WTC11 (cell line): ENCODE results near the gene CDK10. TPM values are rescaled to one million over a fixed set of nuclear protein-coding genes. Genes with fewer than 3 reads are reported as not detected.
"Not testable (repeated sequence)": the region's sequence is repeated elsewhere in the genome, so short reads cannot be mapped to it uniquely, and the experiment has no call there.

ENCODE experiments used
- ATAC-seq: fragments of 200-7000 bp; cut with Tn5 transposase; 2 replicates; pipeline ENCODE4 v1.10.0; 2021; ENCODE audit warnings: mild to moderate bottlenecking, moderate library complexity
- CTCF ChIA-PET: fragments of 300-600 bp; sonication (Branson Sonifier 250); formaldehyde crosslinking; loops from one replicate; lab custom pipeline; 2021; ENCODE audit warnings: antibody characterized with exemption; lab: Charles Lee
- POLR2A ChIA-PET: fragments of 350-600 bp; sonication (Branson Sonifier 250); formaldehyde crosslinking; loops from one replicate; lab custom pipeline; 2021; ENCODE audit warnings: antibody characterized with exemption; lab: Charles Lee
- DNase-seq: peaks from one replicate; pipeline ENCODE4 v3.0.0; 2021; ENCODE audit warnings: low spot score
- H3K27ac Mint-ChIP-seq: 2 replicates; pipeline ENCODE4 v1.8.0; 2021; ENCODE audit warnings: mixed read lengths
- H3K27me3 Mint-ChIP-seq: 2 replicates; pipeline ENCODE4 v1.8.0; 2021; ENCODE audit warnings: low read depth, mild to moderate bottlenecking, moderate library complexity, mixed read lengths
- H3K36me3 Mint-ChIP-seq: 2 replicates; pipeline ENCODE4 v1.8.0; 2021; ENCODE audit warnings: mixed read lengths
- H3K4me1 Mint-ChIP-seq: 2 replicates; pipeline ENCODE4 v1.8.0; 2022; ENCODE audit warnings: mixed read lengths
- H3K4me3 Mint-ChIP-seq: 2 replicates; pipeline ENCODE4 v1.8.0; 2021; ENCODE audit warnings: mild to moderate bottlenecking, moderate library complexity, mixed read lengths
- H3K9me3 Mint-ChIP-seq: 2 replicates; pipeline ENCODE4 v1.8.0; 2021; ENCODE audit warnings: mixed read lengths
- E2F5 ChIP-seq: sonication (generic); formaldehyde crosslinking; IDR thresholded peaks from 2 replicates; pipeline ENCODE4 v1.8.1; 2022; ENCODE audit warnings: mild to moderate bottlenecking, moderate library complexity, missing genetic modification reagents
- GABPB1 ChIP-seq: sonication (generic); formaldehyde crosslinking; IDR thresholded peaks from 2 replicates; pipeline ENCODE4 v1.8.1; 2023; ENCODE audit warnings: mild to moderate bottlenecking, missing genetic modification reagents
- IRF2 ChIP-seq: sonication (generic); formaldehyde crosslinking; IDR thresholded peaks from 2 replicates; pipeline ENCODE4 v1.8.0; 2022; ENCODE audit warnings: low read depth, missing genetic modification reagents, borderline replicate concordance
- JAZF1 ChIP-seq: fragments of 250-450 bp; sonication (Bioruptor Pico); IDR thresholded peaks from 2 replicates; pipeline ENCODE4 v1.9.0; 2021; ENCODE audit warnings: moderate library complexity, mild to moderate bottlenecking, inconsistent platforms
- JUN ChIP-seq: sonication (generic); formaldehyde crosslinking; IDR thresholded peaks from 2 replicates; pipeline ENCODE4 v1.8.0; 2023; ENCODE audit warnings: mild to moderate bottlenecking, missing genetic modification reagents
- MYBL2 ChIP-seq: sonication (generic); formaldehyde crosslinking; IDR thresholded peaks from 2 replicates; pipeline ENCODE4 v1.8.1; 2023; ENCODE audit warnings: mild to moderate bottlenecking, moderate library complexity, missing genetic modification reagents
- NFYB ChIP-seq: sonication (generic); formaldehyde crosslinking; conservative IDR thresholded peaks from 2 replicates; pipeline ENCODE4 v1.8.0; 2022; ENCODE audit warnings: low read depth, missing genetic modification reagents
- NR2C2 ChIP-seq: sonication (generic); formaldehyde crosslinking; IDR thresholded peaks from 2 replicates; pipeline ENCODE4 v1.8.0; 2022; ENCODE audit warnings: mild to moderate bottlenecking, missing genetic modification reagents
- ZNF121 ChIP-seq: sonication (generic); formaldehyde crosslinking; IDR thresholded peaks from 2 replicates; pipeline ENCODE4 v1.8.0; 2023; ENCODE audit warnings: missing genetic modification reagents
- ZNF232 ChIP-seq: sonication (generic); formaldehyde crosslinking; IDR thresholded peaks from 2 replicates; pipeline ENCODE4 v1.8.0; 2022; ENCODE audit warnings: mild to moderate bottlenecking, missing genetic modification reagents
- ZNF416 ChIP-seq: fragments of 250-450 bp; sonication (Bioruptor Pico); IDR thresholded peaks from 2 replicates; pipeline ENCODE4 v1.9.0; 2021; ENCODE audit warnings: mild to moderate bottlenecking, inconsistent platforms
- total RNA-seq: library from RNA; stranded (reverse); gene quantifications from 3 replicates; pipeline ENCODE4 v1.2.3, GENCODE V29; 2021
- TF ChIP-seq, protein P1 (sequence below): sonication (generic); formaldehyde crosslinking; IDR thresholded peaks from 2 replicates; pipeline ENCODE4 v1.8.1; 2023; ENCODE audit warnings: mild to moderate bottlenecking, missing genetic modification reagents

Gene CDK10
- total RNA-seq, 1 experiment from 2014 or later = 102 TPM

GRCh38 chr16:89688395-89688794 is 1.9 kb downstream of the CDK10 start:
- POLR2A ChIA-PET = interaction anchor here (0.7 kb wide), 2 partner anchors 419 to 922 kb away, joined by 3 to 11 read pairs; no protein-coding TSS in a partner anchor
- Mint-ChIP-seq H3K4me1 (peaks cover 7% of the 10 kb centered on the region), H3K4me3 (peak overlapping the region; percentile 85; the same call in 1 of the 2 replicates), H3K9me3 (peaks cover 21% of the 10 kb centered on the region), H3K27me3 (peaks cover 3% of the 10 kb centered on the region; the same call in 1 of the 2 replicates), H3K36me3 (peaks cover 53% of the 10 kb centered on the region), H3K27ac (no peak overlapping the region)
- TF ChIP-seq JUN = no peak
- no peak for TF ChIP-seq IRF2
- TF ChIP-seq GABPB1 (CRISPR knock-in tag) = 0 out of 2 replicates have a peak, but pooled peaks have one; percentile 16
- ATAC-seq (no peak), DNase-seq (no peak)
- CTCF ChIA-PET = interaction anchor here (0.7 kb wide), 1 partner anchor 18 kb away, joined by 3 read pairs; no protein-coding TSS in a partner anchor

GRCh38 chr16:89689142-89689541 is 2.7 kb downstream of the CDK10 start:
- peaks cover 14% of the 10 kb centered on the region for H3K9me3 Mint-ChIP-seq
- peaks cover 3% of the 10 kb centered on the region; the same call in 1 of the 2 replicates for H3K27me3 Mint-ChIP-seq
- DNase-seq = no peak
- no peak overlapping the region for H3K27ac Mint-ChIP-seq
- no peak for ATAC-seq
- H3K36me3 Mint-ChIP-seq = peaks cover 52% of the 10 kb centered on the region
- ChIA-PET POLR2A (no interaction called here), CTCF (no interaction called here)
- no peak overlapping the region for H3K4me3 Mint-ChIP-seq
- no peak for TF ChIP-seq MYBL2 (CRISPR knock-in tag)
- TF ChIP-seq, protein P1, sequence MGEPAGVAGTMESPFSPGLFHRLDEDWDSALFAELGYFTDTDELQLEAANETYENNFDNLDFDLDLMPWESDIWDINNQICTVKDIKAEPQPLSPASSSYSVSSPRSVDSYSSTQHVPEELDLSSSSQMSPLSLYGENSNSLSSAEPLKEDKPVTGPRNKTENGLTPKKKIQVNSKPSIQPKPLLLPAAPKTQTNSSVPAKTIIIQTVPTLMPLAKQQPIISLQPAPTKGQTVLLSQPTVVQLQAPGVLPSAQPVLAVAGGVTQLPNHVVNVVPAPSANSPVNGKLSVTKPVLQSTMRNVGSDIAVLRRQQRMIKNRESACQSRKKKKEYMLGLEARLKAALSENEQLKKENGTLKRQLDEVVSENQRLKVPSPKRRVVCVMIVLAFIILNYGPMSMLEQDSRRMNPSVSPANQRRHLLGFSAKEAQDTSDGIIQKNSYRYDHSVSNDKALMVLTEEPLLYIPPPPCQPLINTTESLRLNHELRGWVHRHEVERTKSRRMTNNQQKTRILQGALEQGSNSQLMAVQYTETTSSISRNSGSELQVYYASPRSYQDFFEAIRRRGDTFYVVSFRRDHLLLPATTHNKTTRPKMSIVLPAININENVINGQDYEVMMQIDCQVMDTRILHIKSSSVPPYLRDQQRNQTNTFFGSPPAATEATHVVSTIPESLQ (CRISPR knock-in tag) = no peak
- TF ChIP-seq NFYB (CRISPR knock-in tag) = no peak
- TF ChIP-seq JAZF1 = no peak
- no peak for TF ChIP-seq ZNF232 (CRISPR knock-in tag)
- TF ChIP-seq NR2C2 (CRISPR knock-in tag) = no peak
- no peak for TF ChIP-seq E2F5
- peaks cover 7% of the 10 kb centered on the region for H3K4me1 Mint-ChIP-seq

- H3K27me3 Mint-ChIP-seq, H3K4me3 Mint-ChIP-seq, ATAC-seq, DNase-seq, H3K4me1 Mint-ChIP-seq, CTCF ChIA-PET, H3K27ac Mint-ChIP-seq, POLR2A ChIA-PET: not testable (repeated sequence)
- H3K9me3 Mint-ChIP-seq = peaks cover 11% of the 10 kb centered on the region
- peaks cover 48% of the 10 kb centered on the region for H3K36me3 Mint-ChIP-seq
- 0 out of 2 replicates have a peak, but pooled peaks have one; percentile 17 for TF ChIP-seq ZNF121 (CRISPR knock-in tag)
- TF ChIP-seq, all 79 proteins: peak for 1; not testable (repeated sequence) for 78
Observed at GRCh38 chr16:89689621-89690020, 3.1 kb downstream of the CDK10 start.

DNA sequence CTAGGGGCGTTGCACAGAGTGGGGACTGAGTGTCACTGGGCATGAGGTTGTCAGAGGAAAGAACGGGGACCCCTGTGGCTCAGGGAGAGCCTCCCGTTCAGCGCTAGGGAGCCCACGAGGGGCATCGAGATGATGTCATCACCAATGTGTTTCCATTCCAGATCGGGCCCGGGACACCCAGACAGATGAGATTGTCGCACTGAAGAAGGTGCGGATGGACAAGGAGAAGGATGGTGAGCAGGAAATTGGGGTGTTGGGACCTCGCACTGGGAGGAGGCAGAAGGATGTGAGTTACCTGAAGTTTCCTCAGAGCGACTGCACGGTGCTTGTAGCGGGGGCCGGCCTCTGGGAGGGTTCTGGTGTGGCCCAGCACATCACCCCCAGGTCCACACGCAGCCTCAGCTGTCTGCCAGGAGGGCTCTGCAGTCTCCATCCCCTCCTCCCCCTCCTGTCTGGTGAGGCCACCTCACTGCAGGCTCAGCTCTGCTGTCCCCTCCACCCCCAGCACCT is 4.0 kb downstream of the CDK10 start:
- peaks cover 5% of the 10 kb centered on the region for H3K9me3 Mint-ChIP-seq
- no peak overlapping the region for H3K27ac Mint-ChIP-seq
- TF ChIP-seq ZNF416 = no peak
- H3K36me3 Mint-ChIP-seq = peaks cover 42% of the 10 kb centered on the region
- H3K4me3 Mint-ChIP-seq = no peak overlapping the region
- ATAC-seq = no peak
- peaks cover 7% of the 10 kb centered on the region for H3K4me1 Mint-ChIP-seq
- DNase-seq = no peak
- CTCF ChIA-PET = no interaction called here
- H3K27me3 Mint-ChIP-seq = no peaks in the 10 kb centered on the region
- POLR2A ChIA-PET = no interaction called here

GRCh38 chr16:89691231-89691985 is 4.9 kb downstream of the CDK10 start:
- POLR2A ChIA-PET = no interaction called here
- Mint-ChIP-seq H3K4me3 (no peak overlapping the region), H3K4me1 (peaks cover 7% of the 10 kb centered on the region), H3K9me3 (no peaks in the 10 kb centered on the region), H3K27me3 (no peaks in the 10 kb centered on the region)
- CTCF ChIA-PET = no interaction called here
- TF ChIP-seq, protein P1 (CRISPR knock-in tag) = no peak
- TF ChIP-seq, all 79 proteins: peak for 0
- DNase-seq = no peak
- Mint-ChIP-seq H3K27ac (no peak overlapping the region), H3K36me3 (peaks cover 34% of the 10 kb centered on the region)
- no peak for ATAC-seq
